GM19372 (cell line): ENCODE results near the gene KRTAP2-3.
"Not testable (repeated sequence)": the region's sequence is repeated elsewhere in the genome, so short reads cannot be mapped to it uniquely, and the experiment has no call there.

ENCODE experiments used
- ATAC-seq: cut with Tn5 transposase; IDR thresholded peaks from one replicate; pipeline ENCODE4 v1.9.1; 2021; ENCODE audit warnings: mild to moderate bottlenecking, low read depth, moderate library complexity; ENCODE audit not compliant: unreplicated experiment

The KRTAP2-3 gene

DNA sequence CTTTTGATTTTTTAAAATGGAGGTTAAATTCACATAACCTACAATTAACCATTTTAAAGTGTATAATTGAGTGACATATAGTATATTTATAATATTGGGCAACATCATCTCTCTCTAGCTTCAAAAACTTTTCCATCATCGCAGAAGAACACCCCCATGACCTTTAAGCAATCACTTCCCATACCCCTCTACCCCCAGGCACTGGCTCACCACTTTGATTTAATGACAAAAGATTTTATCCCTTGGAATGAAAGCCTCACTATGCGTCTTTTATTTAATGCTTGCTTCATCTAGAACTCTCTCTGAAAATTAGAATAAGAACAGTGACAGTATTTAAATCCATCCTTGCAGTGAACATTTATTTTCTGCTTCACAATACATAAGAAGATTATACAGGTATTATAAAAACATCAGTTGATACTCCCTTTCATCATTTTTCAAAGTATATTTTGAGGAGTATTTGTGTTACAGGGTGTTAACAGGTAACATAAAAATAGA lies 22.0 kb downstream of the KRTAP2-3 start:
- no peak for ATAC-seq

DNA sequence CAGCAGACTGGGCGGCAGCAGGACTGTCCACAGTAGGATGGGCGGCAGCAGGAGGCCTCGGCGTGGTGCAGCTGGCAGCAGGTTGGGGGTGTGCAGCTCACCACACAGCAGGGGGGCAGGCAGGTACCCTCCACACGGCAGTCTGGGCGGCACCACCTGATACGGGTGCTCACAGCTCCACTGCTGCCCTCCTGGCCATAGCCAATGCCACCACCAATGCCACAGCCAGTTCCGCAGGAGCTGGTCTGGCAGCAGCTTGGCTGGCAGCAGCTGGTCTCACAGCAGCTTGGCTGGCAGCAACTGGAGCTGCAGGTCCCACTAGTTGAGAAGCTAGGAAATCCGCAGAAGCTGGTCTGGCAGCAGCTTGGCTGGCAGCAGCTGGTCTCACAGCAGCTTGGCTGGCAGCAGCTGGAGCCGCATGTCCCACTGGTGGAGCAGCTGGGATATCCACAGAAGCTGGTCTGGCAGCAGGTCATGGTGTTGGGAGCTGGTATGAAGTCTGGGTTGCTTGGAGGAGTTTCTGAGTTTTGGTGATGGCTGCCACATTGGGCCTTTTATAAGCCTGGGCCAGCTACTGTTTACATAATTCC lies 25.5 kb downstream of the KRTAP2-3 start, which contains the start of gene KRTAP1-3:
KRTAP1-3 (minus strand) TSS at position 529 of the 590 bp plus-strand sequence; CDS start at position 476, 53 bp downstream.
- not testable (repeated sequence) for ATAC-seq

DNA sequence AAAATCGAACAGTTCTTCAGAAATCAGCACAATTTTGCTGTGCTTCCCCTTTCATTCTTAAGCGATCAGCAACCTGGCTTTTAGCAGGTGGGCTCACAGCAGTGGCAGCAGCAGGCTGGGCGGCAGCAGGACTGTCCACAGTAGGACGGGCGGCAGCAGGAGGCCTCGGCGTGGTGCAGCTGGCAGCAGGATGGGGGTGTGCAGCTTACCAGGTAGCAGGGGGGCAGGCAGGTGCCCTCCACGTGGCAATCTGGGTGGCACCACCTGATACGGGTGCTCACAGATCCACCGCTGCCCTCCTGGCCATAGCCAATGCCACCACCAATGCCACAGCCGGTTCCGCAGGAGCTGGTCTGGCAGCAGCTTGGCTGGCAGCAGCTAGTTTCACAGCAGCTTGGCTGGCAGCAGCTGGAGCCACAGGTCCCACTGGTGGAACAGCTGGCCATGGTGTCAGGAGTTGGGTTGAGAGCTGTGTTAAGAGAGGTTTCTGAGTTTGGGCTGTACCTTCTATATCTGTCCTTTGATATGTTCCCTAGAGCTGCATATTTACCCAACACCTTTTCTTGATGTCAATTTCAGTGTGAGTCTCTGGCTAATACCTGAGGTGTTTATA lies 30.2 kb downstream of the KRTAP2-3 start, which contains the start of gene KRTAP1-4:
KRTAP1-4 (minus strand) TSS at position 563 of the 613 bp plus-strand sequence; CDS start at position 446, 117 bp downstream.
- no peak for ATAC-seq

DNA sequence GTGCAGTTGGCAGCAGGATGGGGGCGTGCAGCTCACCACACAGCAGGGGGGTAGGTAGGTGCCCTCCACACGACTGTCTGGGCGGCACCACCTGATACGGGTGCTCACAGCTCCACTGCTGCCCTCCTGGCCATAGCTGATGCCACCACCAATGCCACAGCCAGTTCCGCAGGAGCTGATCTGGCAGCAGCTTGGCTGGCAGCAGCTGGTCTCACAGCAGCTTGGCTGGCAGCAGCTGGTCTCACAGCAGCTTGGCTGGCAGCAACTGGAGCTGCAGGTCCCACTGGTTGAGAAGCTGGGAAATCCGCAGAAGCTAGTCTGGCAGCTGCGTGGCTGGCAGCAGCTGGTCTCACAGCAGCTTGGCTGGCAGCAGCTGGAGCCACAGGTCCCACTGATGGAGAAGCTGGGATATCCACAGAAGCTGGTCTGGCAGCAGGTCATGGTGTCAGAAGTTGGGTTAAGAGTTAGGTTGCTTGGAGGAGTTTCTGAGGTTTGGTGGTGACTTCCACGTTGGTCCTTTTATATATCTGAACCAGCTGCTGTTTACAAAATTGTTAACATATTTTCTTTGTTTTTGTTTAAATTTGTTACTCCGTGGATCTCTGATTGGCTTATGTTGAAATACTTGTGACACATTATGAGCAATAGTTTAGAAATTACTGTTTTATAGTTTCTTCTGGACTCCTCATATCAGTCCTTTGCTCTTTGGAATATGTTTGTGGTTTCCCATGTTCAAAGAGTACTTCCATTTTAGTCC lies 33.0 kb downstream of the KRTAP2-3 start, which contains the start of gene KRTAP1-5:
KRTAP1-5 (minus strand) TSS at position 494 of the 757 bp plus-strand sequence; CDS start at position 441, 53 bp downstream.
- no peak for ATAC-seq

DNA sequence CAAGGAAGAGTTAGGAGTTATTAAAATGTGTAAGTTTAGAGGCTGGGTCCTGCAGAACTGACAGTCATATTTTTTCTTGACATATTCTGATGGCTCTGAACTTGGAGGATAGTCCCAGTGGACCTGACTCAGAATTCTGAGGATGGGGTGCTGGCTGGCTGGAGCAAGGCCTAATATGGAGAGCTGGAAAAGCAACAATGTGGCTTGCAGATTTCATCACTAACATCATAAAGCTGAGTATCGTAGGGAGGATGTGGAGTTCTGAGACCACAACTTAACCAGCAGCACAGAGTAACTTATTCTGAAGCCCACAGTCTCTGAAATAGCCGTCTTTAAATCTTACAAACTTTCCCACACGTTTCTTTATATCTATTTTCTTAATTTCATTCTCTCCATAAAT lies 35.2 kb downstream of the KRTAP2-3 start:
- no peak for ATAC-seq

DNA sequence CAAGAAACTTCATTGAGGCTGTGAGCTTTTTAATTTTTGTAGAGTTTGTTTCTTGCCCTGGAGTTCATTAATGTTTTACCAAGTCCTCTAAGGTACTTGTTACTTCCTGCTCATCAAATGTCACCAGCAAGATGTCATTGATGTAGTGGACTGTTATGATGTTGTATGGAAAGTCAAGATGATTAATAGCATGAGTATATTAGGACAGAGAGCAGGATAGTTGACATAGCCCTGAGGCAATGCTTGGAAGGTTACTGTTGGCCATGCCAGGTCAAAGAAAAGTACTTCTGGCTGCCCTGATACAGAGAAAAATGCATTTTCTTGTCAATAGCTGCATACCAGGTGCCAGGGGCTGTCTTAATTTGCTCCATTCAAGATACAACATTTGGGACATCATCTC lies 39.6 kb downstream of the KRTAP2-3 start:
- ATAC-seq, result no peak

DNA sequence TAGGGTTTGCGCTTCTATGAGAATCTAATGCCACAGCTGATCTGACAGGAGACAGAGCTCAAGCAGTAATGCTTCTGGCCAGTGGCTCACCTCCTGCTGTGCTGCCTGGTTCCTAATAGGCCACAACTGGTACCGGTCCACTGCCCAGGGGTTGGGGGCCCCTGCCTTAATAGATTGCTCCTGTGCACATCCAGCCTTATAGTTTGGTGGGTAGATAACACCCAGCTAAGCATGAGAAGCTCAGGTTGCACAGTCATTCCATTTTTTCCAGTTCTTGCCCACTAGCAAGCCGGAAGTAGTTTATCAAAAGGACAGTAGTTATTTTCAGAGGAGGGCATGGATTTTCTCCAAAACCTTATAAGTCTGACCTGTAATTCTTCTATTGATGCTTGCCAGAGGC lies 40.5 kb downstream of the KRTAP2-3 start:
- ATAC-seq, result no peak

DNA sequence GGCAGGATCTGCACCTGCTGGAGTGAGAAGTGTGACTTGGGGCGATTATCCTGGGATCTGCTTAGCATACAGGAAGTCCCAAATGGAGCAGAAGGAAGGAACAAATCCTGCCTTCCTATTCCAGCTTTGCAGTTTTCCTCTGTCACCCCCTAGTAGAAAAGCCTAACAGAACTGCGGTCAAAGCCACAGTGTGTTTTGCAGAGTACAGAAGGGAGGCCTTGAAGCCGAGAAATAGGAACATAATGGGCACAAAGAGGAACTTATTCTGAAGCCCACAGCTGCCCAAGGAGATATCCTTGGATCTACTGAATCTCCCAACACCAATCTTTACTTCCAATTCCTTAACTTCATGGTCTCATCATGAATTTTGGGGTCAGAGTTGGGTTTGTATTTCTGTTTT lies 41.4 kb downstream of the KRTAP2-3 start:
- no peak for ATAC-seq

DNA sequence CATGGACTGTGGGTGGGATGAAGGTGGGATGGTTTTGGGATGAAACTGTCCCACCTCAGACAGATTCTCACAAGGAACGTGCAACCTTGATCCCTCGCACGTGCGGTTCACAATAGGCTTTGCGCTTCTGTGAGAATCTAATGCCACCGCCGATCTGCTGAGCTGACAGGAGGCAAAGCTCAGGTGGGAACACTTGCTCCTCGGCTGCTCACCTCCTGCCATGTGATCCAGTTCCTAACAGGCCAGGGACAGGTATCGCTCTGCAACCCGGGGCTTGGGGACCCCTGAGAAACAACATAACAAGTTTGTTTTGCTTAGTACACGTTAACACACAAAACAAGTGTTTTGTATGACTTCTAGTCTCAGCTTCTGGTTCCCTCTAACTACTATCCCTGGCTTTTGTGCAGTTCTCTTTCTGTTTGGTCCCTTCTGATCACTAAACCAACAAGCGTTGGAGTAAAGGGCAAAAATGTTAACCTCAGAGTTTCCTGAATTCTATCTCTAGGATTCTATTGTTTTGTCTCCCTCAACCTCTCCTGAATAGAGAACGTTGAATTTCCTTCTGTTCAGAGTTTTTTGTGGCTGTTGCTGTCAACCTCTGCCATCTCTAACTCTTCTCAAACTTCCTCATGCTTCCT lies 43.2 kb downstream of the KRTAP2-3 start:
- ATAC-seq, result no peak

DNA sequence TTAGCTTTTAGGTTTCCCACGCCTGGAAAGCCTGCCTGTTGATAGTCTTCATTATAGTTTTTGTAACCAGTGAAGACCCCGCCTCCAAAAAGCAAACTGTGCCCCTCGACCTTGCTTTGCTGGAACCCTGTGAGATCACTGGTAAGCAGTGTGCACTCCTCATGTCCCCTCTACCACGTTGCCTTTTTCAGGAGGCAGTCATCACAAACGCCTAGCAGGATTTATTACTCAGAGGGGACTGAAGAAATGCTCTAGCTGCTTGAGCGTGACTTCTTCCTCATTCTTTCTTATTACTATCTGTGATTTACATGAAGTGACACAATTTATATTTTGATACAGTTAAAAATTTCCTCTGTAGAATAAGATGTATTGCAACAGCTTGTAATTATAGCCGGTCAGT lies 44.5 kb downstream of the KRTAP2-3 start:
- no peak for ATAC-seq

DNA sequence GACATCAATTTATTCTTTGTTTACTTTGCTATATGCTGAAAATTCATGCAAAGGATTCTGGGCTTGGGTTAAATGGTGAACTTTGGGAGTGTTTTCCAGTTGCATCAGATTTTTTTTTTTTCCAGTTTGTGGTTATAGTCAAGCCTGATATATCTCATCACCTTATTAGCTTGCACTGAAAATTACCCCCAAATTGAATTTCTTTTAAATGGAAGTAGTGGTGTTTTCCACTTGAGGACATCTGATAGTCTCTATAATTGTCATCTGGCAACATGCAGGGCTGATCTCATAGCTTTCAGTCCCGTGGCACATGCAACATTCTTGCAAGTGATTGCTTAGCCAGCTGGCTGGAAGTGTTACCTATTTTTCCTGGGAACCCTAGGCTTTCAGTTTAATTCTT lies 46.3 kb downstream of the KRTAP2-3 start:
- ATAC-seq, result no peak

DNA sequence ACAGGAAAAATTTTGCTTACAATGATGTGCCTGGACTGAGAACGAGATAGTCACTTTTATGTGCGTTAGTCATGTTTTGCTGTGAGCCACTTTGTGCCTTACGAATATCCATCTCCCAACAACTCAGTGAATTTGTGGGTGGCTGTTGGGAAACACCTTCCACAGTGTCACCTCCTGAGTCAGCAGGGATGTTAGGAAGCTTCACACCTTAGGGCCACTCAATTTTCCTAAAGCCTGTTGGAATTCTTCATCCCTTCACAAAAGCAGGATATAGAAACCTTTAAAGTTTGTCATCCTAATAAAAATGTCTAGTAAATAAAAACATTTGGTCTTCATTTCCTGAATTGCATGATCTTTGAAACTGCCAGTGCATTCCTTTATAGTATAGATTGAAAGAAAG lies 46.7 kb downstream of the KRTAP2-3 start:
- ATAC-seq, result no peak

DNA sequence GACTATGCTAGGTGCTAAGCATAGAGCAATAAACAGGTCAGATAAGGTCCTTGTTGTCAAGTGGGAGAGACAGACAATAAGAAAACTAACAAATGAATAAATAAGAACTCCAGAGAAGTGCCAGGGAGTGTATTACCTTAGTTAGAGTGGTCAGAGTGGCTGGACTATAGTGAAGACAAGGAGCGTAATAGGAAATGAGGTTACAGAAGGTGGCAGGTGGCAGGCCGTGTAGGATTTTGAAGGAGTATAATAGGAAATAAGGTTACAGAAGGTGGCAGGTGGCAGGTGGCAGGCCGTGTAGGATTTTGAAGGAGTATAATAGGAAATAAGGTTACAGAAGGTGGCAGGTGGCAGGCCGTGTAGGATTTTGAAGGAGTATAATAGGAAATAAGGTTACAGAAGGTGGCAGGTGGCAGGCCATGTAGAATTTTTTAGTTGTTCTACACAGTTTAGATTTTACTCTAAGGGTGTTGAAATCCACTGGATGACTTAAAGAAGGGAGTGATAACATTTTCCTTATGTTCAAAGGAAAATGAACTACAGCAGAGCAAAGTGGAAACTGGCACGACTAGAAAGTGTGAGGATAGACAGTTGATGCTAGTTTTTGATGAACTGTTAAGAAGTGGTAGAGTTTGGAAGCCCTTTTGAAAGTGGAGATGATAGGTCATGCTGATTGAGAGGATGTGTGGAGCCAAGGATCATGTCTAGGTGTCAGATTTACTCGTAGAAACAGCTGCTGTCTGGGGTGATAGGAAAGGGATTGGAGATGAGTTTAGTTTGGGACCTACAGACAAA lies 47.4 kb downstream of the KRTAP2-3 start:
- no peak for ATAC-seq

DNA sequence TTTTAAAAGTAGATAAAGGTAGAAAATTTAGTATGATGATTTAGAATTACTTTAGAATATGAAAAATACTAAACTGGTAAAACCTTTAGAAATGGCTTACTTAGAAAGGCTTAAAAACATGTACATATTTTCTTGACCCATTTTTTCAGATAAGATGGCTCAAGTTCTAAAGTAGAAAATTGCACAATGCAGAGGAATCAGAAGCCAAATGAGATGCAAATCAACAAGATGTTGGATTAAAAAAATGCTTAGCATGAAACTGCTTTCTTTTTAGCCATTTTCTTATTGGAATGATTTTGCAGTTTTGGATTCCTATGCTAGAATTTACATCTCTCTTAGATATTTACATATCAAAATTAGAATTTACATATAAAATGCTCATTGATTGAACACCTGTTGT lies 49.5 kb downstream of the KRTAP2-3 start:
- ATAC-seq, result no peak

DNA sequence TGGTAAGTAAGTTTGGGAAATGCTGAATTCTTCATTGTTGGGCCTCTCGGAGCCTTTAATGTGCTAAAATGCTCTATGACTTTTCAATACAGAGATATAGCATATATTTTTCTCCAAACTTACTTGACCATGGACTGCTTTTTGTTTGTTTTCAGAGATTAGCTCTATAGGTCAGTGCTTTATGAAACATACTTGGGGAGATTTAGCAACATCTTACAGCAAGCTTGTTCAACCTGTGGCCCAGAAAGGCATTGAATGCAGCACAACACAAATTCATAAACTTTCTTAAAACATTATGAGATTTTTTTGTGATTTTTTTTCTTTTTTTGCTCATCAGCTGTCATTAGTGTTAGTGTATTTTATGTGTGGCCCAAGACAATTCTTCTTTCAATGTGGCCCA lies 50.0 kb downstream of the KRTAP2-3 start:
- no peak for ATAC-seq

DNA sequence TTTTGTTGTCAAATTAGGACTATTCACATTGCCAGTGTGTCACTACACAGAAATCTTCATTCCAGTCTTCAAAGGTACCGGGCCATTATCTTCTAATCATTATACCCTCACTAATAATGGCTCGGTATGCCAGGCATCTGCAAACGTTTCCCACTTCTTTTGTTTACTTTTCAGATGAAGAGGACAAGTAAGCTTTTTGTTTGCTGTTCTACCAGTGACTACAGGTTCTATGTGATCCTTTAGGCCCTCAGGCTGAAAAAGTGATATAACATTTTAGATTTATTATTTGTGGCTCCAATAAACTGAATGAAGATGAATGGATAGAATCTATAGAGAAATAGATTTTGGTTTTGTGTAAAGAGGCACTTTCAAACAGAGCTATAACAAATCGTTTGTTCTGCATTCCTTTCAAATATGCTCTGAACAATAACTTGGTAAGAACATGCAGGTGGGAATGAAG lies 50.6 kb downstream of the KRTAP2-3 start:
- ATAC-seq, result no peak
